Hematopoietic multipotent progenitor cell (in vitro differentiated cells): Measurements from ENCODE around the gene APOL6. TPM values are rescaled to one million over a fixed set of nuclear protein-coding genes. Genes with fewer than 3 reads are reported as not detected.

Experiments
- DNase-seq, 3 donors: peaks; one replicate each; pipeline ENCODE4 v3.0.0-alpha.2; 2011 to 2015; ENCODE audit warnings: low read depth in 2 of 3, low spot score in 2 of 3
- total RNA-seq: library from RNA; depleted of rRNA; stranded (reverse); fragments of >200 nt; gene quantifications from one replicate; pipeline ENCODE4 v1.2.3, GENCODE V29; 2012

The APOL6 gene
- total RNA-seq, 1 donor = 12.9 TPM

GRCh38 chr22:35708917-35709316 lies 60.7 kb downstream of the APOL6 start:
- DNase-seq = no peak

DNA sequence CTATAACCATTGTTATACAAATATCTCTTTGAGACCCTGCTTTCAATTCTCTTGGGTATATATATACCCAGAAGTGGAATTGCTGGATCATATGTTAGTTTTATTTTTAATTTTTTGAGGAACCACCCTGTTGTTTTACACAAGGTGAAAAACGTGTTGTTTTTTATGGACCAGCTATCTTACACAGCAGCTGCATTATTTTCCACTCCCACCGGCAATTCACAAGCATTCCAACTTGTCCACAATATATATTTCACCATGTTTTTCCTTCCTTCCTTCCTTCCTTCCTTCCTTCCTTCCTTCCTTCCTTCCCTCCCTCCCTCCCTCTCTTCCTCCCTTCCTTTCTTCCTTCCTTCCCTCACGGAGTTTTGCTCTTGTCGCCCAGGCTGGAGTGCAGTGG lies 63.1 kb downstream of the APOL6 start:
- DNase-seq = no peak

DNA sequence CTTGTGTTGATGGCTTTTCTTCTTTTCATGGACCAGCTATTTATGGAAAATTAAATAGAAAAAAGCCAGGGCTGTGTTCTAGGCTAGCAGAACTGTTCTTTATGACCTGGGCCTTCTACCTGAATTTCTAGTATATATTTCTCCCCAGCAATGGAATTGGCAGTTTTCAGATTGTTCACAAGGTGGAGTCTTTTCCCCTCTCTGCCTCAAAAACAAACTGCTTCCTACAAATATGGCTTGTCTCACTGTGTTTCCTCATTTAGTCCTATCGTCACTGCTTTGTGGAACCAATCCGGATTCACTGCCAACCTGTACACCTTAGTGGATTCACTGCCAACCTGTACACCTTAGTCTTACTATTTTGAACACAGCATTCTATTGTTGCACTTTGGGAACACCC lies 64.4 kb downstream of the APOL6 start:
- DNase-seq = no peak

DNA sequence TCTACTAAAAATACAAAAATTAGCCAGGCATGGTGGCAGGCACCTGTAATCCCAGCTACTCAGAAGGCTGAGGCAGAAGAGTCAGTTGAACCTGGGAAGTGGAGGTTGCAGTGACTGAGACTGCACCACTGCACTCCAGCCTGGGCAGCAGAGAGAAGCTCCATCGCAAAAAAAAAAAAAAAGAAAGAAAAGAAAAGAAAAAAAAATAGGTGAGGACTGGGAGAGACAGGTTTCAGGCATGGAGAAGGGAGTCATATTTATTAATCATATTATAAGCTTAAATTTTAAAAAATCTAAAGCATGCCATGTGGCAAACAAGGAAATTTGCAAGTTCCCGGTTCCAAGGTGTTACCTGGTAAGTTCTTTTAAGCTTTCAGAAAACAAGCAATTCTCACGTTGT lies 69.3 kb downstream of the APOL6 start, which contains the start of gene APOL5:
TSS of gene APOL5 (plus strand) at position 301 of the 400 bp plus-strand sequence. CDS start at position 301, 0 bp downstream.
- no peak for DNase-seq

Other genes with a start within 250 kb of the APOL6 start
- 192 TPM for gene MCM5, start 248.3 kb upstream of the APOL6 start, total RNA-seq
- under 0.01 TPM for gene RASD2, start 107.6 kb upstream of the APOL6 start, total RNA-seq
- not detected for gene MB, start 31.1 kb upstream of the APOL6 start, total RNA-seq
- not detected for gene APOL5, start 69.4 kb downstream of the APOL6 start, total RNA-seq